Measurements from ENCODE around the gene RREB1. TPM values are rescaled to one million over a fixed set of nuclear protein-coding genes. Genes with fewer than 3 reads are reported as not detected.

The RREB1 gene
- total and polyA plus RNA-seq, 3 donors from 2014 or later: 30.0 to 79.2 (median 75.0) TPM

- intact Hi-C loops (cut with DNase I; ENCODE audit: low total_unique reads): no loop called here
- no peak overlapping the region for H3K27ac ChIP-seq
- DNase-seq: no peak
- H3K4me1 ChIP-seq: peaks cover 6% of the 10 kb centered on the region
- 93 to 94% methylated on average over 8 of the region's 8 CpGs for WGBS, 2 donors
- no peaks in the 10 kb centered on the region for H3K9me3 ChIP-seq
- no peak for TF ChIP-seq CTCF (IDR thresholded peaks at IDR 0.05)
- no peaks in the 10 kb centered on the region for H3K27me3 ChIP-seq
- H3K36me3 ChIP-seq (ENCODE audit: low read depth, missing control alignments): no peaks in the 10 kb centered on the region
- no peak overlapping the region for H3K4me3 ChIP-seq
Observed at GRCh38 chr6:7132398-7133035, 24.8 kb downstream of the RREB1 start.

GRCh38 chr6:7134999-7135745 lies 27.4 kb downstream of the RREB1 start:
- peaks cover 29% of the 10 kb centered on the region for H3K4me1 ChIP-seq
- H3K4me3 ChIP-seq: no peak overlapping the region
- intact Hi-C loops (cut with DNase I; ENCODE audit: low total_unique reads): no loop called here
- DNase-seq: no peak
- TF ChIP-seq POLR2A (IDR thresholded peaks at IDR 0.05) (no peak), CTCF (IDR thresholded peaks at IDR 0.05) (no peak)
- 84 to 85% methylated on average over 4 of the region's 4 CpGs for WGBS, 2 donors
- no peaks in the 10 kb centered on the region for H3K36me3 ChIP-seq (ENCODE audit: low read depth, missing control alignments)
- no peaks in the 10 kb centered on the region for H3K27me3 ChIP-seq
- H3K9me3 ChIP-seq: no peaks in the 10 kb centered on the region
- no peak overlapping the region for H3K27ac ChIP-seq

GRCh38 chr6:7135755-7136154 lies 28.0 kb downstream of the RREB1 start:
- no peak for DNase-seq
- no peak for TF ChIP-seq CTCF (IDR thresholded peaks at IDR 0.05)
- no peak for TF ChIP-seq POLR2A (IDR thresholded peaks at IDR 0.05)
- no peaks in the 10 kb centered on the region for H3K27me3 ChIP-seq
- H3K4me3 ChIP-seq: no peak overlapping the region
- H3K9me3 ChIP-seq: no peaks in the 10 kb centered on the region
- peaks cover 32% of the 10 kb centered on the region for H3K4me1 ChIP-seq
- H3K36me3 ChIP-seq (ENCODE audit: low read depth, missing control alignments): no peaks in the 10 kb centered on the region
- intact Hi-C loops (cut with DNase I; ENCODE audit: low total_unique reads): no loop called here
- H3K27ac ChIP-seq: no peak overlapping the region

- H3K4me1 ChIP-seq: peaks cover 36% of the 10 kb centered on the region
- H3K9me3 ChIP-seq: no peaks in the 10 kb centered on the region
- H3K36me3 ChIP-seq (ENCODE audit: low read depth, missing control alignments): no peaks in the 10 kb centered on the region
- WGBS, 2 donors: 75 to 81% methylated on average over 8 of the region's 8 CpGs
- intact Hi-C loops (cut with DNase I; ENCODE audit: low total_unique reads): no loop called here
- H3K27ac ChIP-seq: peak overlapping the region in 1 of 2 donors; percentile 42
- TF ChIP-seq POLR2A (IDR thresholded peaks at IDR 0.05): no peak
- no peak for TF ChIP-seq CTCF (IDR thresholded peaks at IDR 0.05)
- DNase-seq: no peak
- H3K4me3 ChIP-seq: no peak overlapping the region
- H3K27me3 ChIP-seq: no peaks in the 10 kb centered on the region
Observed at GRCh38 chr6:7136859-7137334, 29.1 kb downstream of the RREB1 start.

Measured in testis (tissue), 3 donors.